C4-2B (cell line): ENCODE results near the gene PLXDC1.
"Not testable (repeated sequence)": the region's sequence is repeated elsewhere in the genome, so short reads cannot be mapped to it uniquely, and the experiment has no call there.

Source experiments
- CTCF ChIP-seq: fragments of 450-650 bp; conservative IDR thresholded peaks from 2 replicates; pipeline ENCODE4 v1.5.1; 2017; ENCODE audit warnings: mild to moderate bottlenecking
- ZFX ChIP-seq: fragments of 450-650 bp; IDR thresholded peaks from 2 replicates; pipeline ENCODE4 v1.6.1; 2017

- not testable (repeated sequence) for TF ChIP-seq CTCF, ZFX
These were observed 17.1 kb upstream of the PLXDC1 start for GRCh38 chr17:39168503-39168902.
